H1 (cell line): ENCODE measurements around the gene PLA2G4E. TPM values are rescaled to one million over a fixed set of nuclear protein-coding genes. Genes with fewer than 3 reads are reported as not detected.

Experiments used
- polyA plus RNA-seq, 7 experiments: library from polyadenylated mRNA; depleted of rRNA in 3 of 7; stranded (reverse) in 5 of 7; unstranded in 2 of 7; fragments of >200 nt in 5 of 7; fragments of 200-250 nt in 2 of 7; gene quantifications; 1 replicate in 5 of 7; 2 replicates in 1 of 7; 4 replicates in 1 of 7; pipeline versions ENCODE4 v1.2.1 to v1.2.3, GENCODE V29; 2011 to 2013; ENCODE audit warnings: missing spikeins in 2 of 7, mixed read lengths in 2 of 7
- total RNA-seq: library from RNA; stranded (reverse); fragmentation: NEBNext Ultra II Directional; extraction: Animal tissue kit (Norgen Biotek cat#: 25700); gene quantifications from 2 replicates; pipeline ENCODE4 v1.2.1, GENCODE V29; 2021
- TF ChIP-seq, protein P1 (sequence below): fragments of 300-600 bp; sonication (generic); IDR thresholded peaks from 2 replicates; pipeline ENCODE4 v1.7.1; 2012; ENCODE audit warnings: low read length, moderate library complexity, mild to moderate bottlenecking, inconsistent platforms; ENCODE audit not compliant: insufficient replicate concordance

The PLA2G4E gene
- total and polyA plus RNA-seq, 2 of the 8 experiments (the other 6 are each of a cell fraction or from before 2014, with no cell fraction given) = 0.03 TPM; not detected in 1

DNA sequence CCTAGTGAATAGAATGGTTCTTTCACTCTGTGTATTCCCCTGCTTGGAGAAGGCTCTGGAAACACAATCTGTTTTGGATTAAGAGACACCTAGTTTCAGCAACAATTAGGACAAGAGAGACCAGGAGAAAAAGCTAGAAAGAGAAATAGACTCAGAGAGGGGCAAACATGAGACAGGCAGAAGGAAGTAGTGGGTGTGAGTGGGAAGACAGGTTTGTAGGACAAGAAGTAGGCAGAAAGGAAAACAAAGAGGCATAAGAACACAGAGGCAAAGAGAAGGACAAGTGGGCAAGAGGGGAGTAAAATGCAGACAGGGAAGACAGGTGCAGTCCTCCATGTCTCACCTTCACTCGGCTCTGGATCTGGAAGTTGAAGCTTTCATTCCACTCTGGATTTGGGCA lies 13.5 kb downstream of the PLA2G4E start (continued):
- TF ChIP-seq, protein P1, sequence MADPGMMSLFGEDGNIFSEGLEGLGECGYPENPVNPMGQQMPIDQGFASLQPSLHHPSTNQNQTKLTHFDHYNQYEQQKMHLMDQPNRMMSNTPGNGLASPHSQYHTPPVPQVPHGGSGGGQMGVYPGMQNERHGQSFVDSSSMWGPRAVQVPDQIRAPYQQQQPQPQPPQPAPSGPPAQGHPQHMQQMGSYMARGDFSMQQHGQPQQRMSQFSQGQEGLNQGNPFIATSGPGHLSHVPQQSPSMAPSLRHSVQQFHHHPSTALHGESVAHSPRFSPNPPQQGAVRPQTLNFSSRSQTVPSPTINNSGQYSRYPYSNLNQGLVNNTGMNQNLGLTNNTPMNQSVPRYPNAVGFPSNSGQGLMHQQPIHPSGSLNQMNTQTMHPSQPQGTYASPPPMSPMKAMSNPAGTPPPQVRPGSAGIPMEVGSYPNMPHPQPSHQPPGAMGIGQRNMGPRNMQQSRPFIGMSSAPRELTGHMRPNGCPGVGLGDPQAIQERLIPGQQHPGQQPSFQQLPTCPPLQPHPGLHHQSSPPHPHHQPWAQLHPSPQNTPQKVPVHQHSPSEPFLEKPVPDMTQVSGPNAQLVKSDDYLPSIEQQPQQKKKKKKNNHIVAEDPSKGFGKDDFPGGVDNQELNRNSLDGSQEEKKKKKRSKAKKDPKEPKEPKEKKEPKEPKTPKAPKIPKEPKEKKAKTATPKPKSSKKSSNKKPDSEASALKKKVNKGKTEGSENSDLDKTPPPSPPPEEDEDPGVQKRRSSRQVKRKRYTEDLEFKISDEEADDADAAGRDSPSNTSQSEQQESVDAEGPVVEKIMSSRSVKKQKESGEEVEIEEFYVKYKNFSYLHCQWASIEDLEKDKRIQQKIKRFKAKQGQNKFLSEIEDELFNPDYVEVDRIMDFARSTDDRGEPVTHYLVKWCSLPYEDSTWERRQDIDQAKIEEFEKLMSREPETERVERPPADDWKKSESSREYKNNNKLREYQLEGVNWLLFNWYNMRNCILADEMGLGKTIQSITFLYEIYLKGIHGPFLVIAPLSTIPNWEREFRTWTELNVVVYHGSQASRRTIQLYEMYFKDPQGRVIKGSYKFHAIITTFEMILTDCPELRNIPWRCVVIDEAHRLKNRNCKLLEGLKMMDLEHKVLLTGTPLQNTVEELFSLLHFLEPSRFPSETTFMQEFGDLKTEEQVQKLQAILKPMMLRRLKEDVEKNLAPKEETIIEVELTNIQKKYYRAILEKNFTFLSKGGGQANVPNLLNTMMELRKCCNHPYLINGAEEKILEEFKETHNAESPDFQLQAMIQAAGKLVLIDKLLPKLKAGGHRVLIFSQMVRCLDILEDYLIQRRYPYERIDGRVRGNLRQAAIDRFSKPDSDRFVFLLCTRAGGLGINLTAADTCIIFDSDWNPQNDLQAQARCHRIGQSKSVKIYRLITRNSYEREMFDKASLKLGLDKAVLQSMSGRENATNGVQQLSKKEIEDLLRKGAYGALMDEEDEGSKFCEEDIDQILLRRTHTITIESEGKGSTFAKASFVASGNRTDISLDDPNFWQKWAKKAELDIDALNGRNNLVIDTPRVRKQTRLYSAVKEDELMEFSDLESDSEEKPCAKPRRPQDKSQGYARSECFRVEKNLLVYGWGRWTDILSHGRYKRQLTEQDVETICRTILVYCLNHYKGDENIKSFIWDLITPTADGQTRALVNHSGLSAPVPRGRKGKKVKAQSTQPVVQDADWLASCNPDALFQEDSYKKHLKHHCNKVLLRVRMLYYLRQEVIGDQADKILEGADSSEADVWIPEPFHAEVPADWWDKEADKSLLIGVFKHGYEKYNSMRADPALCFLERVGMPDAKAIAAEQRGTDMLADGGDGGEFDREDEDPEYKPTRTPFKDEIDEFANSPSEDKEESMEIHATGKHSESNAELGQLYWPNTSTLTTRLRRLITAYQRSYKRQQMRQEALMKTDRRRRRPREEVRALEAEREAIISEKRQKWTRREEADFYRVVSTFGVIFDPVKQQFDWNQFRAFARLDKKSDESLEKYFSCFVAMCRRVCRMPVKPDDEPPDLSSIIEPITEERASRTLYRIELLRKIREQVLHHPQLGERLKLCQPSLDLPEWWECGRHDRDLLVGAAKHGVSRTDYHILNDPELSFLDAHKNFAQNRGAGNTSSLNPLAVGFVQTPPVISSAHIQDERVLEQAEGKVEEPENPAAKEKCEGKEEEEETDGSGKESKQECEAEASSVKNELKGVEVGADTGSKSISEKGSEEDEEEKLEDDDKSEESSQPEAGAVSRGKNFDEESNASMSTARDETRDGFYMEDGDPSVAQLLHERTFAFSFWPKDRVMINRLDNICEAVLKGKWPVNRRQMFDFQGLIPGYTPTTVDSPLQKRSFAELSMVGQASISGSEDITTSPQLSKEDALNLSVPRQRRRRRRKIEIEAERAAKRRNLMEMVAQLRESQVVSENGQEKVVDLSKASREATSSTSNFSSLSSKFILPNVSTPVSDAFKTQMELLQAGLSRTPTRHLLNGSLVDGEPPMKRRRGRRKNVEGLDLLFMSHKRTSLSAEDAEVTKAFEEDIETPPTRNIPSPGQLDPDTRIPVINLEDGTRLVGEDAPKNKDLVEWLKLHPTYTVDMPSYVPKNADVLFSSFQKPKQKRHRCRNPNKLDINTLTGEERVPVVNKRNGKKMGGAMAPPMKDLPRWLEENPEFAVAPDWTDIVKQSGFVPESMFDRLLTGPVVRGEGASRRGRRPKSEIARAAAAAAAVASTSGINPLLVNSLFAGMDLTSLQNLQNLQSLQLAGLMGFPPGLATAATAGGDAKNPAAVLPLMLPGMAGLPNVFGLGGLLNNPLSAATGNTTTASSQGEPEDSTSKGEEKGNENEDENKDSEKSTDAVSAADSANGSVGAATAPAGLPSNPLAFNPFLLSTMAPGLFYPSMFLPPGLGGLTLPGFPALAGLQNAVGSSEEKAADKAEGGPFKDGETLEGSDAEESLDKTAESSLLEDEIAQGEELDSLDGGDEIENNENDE = no peak
